Spleen (tissue), 7 donors: ENCODE measurements around the gene PNPLA3.

Source experiments
- CTCF ChIP-seq, 11 experiments: fragments of 200-600 bp in 7 of 11; fragments of 450-650 bp in 4 of 11; sonication (generic) in 4 of 11; IDR thresholded peaks in 8 of 11; conservative IDR thresholded peaks in 3 of 11; 1 replicate in 7 of 11; 2 replicates in 4 of 11; pipeline versions ENCODE4 v1.4.0 to v1.8.0; 2016 to 2021; ENCODE audit warnings: antibody characterized with exemption in 11 of 11, inconsistent platforms in 4 of 11, mild to moderate bottlenecking in 1 of 11
- POLR2A ChIP-seq, 3 donors: fragments of 450-650 bp; IDR thresholded peaks; one replicate each; pipeline ENCODE4 v1.5.1; 2017; ENCODE audit warnings: antibody characterized with exemption in 3 of 3, mild to moderate bottlenecking in 1 of 3
- donor health status: DM: no; HTN: no; CAD: no; lungs with moderate emphysema.
- donor health status: DM: no; HTN: no; CAD: no.
- donor health status: DM: no; HTN: no; CAD: no.

DNA sequence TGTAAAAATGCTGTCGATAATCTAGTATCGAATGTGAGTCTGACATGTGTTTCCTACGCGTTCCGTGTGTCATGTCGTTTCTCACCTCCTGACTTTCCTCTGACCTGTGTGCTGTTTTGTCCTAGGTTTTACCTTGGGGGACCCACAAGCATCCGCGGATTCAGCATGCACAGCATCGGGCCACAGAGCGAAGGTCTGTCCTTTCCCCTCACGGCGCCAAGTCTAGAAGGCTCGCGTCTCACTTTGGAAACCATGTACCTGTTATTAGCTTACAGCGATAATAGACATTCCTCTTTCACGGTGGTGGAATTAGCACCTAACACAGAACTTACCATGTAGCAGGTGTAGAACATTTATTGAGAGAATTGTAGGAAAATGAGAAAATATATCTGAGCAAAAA, 60.2 kb downstream of the PNPLA3 start:
- no peak for TF ChIP-seq CTCF (IDR thresholded peaks at IDR 0.05 in 8 of 11, conservative IDR thresholded peaks at IDR 0.05 in 3 of 11)
- no peak for TF ChIP-seq POLR2A (IDR thresholded peaks at IDR 0.05)
